GM12801 (cell line): ENCODE data around the gene PLBD2.

Experiments
- TF ChIP-seq, protein P1 (sequence below): IDR thresholded peaks from one replicate; pipeline ENCODE4 v1.5.1; 2011; ENCODE audit warnings: control low read depth; ENCODE audit not compliant: insufficient read length; ENCODE audit errors: extremely low read depth

Gene PLBD2

GRCh38 chr12:113348849-113349536, 9.4 kb upstream of the PLBD2 start:
- TF ChIP-seq, protein P1, sequence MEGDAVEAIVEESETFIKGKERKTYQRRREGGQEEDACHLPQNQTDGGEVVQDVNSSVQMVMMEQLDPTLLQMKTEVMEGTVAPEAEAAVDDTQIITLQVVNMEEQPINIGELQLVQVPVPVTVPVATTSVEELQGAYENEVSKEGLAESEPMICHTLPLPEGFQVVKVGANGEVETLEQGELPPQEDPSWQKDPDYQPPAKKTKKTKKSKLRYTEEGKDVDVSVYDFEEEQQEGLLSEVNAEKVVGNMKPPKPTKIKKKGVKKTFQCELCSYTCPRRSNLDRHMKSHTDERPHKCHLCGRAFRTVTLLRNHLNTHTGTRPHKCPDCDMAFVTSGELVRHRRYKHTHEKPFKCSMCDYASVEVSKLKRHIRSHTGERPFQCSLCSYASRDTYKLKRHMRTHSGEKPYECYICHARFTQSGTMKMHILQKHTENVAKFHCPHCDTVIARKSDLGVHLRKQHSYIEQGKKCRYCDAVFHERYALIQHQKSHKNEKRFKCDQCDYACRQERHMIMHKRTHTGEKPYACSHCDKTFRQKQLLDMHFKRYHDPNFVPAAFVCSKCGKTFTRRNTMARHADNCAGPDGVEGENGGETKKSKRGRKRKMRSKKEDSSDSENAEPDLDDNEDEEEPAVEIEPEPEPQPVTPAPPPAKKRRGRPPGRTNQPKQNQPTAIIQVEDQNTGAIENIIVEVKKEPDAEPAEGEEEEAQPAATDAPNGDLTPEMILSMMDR, result no peak

DNA sequence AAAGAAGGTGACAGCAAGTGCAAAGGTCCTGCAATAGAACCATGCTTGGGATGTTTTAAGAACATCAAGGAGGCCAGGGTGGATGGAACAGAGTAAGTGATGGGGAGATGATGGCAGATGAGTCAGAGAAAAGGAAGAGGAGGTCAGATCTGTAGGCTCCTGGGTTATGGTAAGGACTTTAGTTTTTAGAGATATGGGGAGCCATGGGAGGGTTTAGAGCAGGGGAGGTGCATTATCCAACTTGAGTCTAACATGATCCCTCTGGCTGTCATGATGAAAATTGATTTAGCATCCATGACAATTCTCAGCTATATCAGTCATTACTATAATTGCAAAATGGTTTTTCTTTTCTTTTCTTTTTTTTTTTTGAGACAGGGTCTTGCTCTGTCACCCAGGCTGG, 7.3 kb upstream of the PLBD2 start:
- TF ChIP-seq, protein P1, result no peak

- TF ChIP-seq, protein P1, result no peak
Measured at GRCh38 chr12:113359133-113359938, 949 bp downstream of the PLBD2 start.

DNA sequence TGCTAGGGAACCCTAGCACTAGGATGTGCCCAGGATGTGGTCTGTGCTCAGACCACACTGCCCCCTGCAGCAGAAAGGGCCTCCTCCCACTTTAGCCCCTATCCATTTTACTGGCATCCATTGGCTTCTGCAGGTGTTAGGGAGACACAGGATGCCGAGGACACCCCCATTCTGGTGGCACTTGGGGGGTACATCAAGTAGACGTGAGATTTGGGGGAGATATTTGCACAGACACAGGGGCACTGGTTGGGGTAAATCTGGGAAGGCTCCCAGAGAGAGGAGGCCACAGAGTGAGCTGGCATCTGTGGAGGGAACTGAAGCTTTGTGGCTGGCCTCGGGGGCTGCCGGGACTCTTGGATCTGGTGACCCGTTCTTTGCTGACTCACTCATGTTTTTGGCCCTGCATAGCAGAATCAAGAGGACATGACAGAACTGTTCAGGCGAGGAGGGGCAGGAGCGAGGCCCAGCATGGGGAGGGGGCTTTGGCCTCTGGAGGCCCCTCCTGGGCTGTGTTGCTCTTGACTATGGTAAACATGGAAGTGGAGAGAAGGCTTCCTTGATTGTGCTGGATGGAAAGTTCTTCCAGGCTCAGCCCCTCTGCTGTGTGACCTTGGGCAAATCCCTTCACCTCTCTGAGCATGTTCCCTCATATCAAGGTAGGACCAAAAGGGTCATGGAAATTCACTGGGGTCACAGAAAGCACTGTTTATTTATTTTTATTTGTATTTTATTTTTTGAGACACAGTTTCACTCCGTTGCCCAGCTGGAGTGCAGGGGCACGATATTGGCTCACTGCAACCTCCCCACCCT, 1.8 kb downstream of the PLBD2 start:
- TF ChIP-seq, protein P1, result no peak

GRCh38 chr12:113361574-113362370, 3.4 kb downstream of the PLBD2 start:
- TF ChIP-seq, protein P1, result no peak

GRCh38 chr12:113364698-113365097, 6.3 kb downstream of the PLBD2 start:
- TF ChIP-seq, protein P1, result no peak
